PC-3 (cell line): ENCODE measurements around the gene GRK1.

Experiments used
- EZH2 ChIP-seq: fragments of 300-600 bp; sonication (generic); IDR thresholded peaks from one replicate; pipeline ENCODE4 v1.6.1; 2017; ENCODE audit warnings: antibody characterized with exemption, mild to moderate bottlenecking, low read length; ENCODE audit not compliant: unreplicated experiment
- EZH2phosphoT487 ChIP-seq: fragments of 300-600 bp; sonication (generic); IDR thresholded peaks from 2 replicates; pipeline ENCODE4 v1.6.1; 2018; ENCODE audit warnings: mild to moderate bottlenecking, antibody characterized with exemption, low read length, borderline replicate concordance
- TF ChIP-seq, protein P1 (sequence below): fragments of 300-600 bp; sonication (generic); conservative IDR thresholded peaks from 2 replicates; pipeline ENCODE4 v1.5.1; 2017; ENCODE audit warnings: antibody characterized with exemption, low read depth, mild to moderate bottlenecking, low read length

DNA sequence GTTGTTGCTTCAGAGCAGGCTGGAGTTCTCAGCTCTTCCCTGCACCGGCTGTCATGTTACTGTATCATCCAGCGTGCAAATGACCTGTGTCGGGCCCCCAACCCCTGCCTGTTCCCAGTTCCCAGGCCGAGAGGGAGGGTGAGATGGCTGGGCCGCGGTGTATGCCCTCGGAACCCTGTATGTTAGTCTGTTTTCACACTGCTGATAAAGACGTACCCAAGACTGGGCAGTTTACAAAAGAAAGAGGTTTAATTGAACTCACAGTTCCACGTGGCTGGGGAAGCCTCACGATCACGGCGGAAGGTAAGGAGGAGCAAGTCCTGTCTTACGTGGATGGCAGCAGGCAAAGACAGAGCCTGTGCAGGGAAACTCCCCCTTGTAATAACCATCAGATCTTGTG is 102.9 kb downstream of the GRK1 start:
- TF ChIP-seq, protein P1, sequence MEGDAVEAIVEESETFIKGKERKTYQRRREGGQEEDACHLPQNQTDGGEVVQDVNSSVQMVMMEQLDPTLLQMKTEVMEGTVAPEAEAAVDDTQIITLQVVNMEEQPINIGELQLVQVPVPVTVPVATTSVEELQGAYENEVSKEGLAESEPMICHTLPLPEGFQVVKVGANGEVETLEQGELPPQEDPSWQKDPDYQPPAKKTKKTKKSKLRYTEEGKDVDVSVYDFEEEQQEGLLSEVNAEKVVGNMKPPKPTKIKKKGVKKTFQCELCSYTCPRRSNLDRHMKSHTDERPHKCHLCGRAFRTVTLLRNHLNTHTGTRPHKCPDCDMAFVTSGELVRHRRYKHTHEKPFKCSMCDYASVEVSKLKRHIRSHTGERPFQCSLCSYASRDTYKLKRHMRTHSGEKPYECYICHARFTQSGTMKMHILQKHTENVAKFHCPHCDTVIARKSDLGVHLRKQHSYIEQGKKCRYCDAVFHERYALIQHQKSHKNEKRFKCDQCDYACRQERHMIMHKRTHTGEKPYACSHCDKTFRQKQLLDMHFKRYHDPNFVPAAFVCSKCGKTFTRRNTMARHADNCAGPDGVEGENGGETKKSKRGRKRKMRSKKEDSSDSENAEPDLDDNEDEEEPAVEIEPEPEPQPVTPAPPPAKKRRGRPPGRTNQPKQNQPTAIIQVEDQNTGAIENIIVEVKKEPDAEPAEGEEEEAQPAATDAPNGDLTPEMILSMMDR: no peak
- TF ChIP-seq EZH2phosphoT487 (no peak), EZH2 (no peak)
